ENCODE data around the gene SMIM23. TPM values are rescaled to one million over a fixed set of nuclear protein-coding genes. Genes with fewer than 3 reads are reported as not detected.

The SMIM23 gene
- total RNA-seq, 1 experiment from 2014 or later, result not detected

GRCh38 chr5:171798418-171798817 lies 12.8 kb downstream of the SMIM23 start:
- no peaks in the 10 kb centered on the region for H3K9me3 ChIP-seq (ENCODE audit: control insufficient read depth, insufficient read depth, low read depth, low read length)
- ChIA-PET CTCF (no interaction called here), POLR2A (no interaction called here)
- no peaks in the 10 kb centered on the region for H3K36me3 ChIP-seq (ENCODE audit: control insufficient read depth, insufficient read depth, low read length)
- DNase-seq (ENCODE audit: low read depth, low spot score) (no peak), ATAC-seq (no peak)
- in situ Hi-C loops (cut with HindIII; ENCODE audit: low pct_unique_long_range_greater_than_20kb, low sequenced_read_pairs) (no loop called here), intact Hi-C loops (cut with micrococcal nuclease; ENCODE audit: unreplicated experiment) (no loop called here)
- no peak overlapping the region for H3K27ac ChIP-seq (ENCODE audit: low read length)
- TF ChIP-seq POLR2AphosphoS5 (IDR thresholded peaks at IDR 0.05; ENCODE audit: low read depth, low read length) (no peak), TCF7L2 (IDR thresholded peaks at IDR 0.05; ENCODE audit: low read depth, low read length) (no peak), CTCF (IDR thresholded peaks at IDR 0.05) (no peak), REST (IDR thresholded peaks at IDR 0.05; ENCODE audit: insufficient read depth in 1 of 2, low read depth in 2 of 2, low read length in 1 of 2) (no peak), SIN3A (IDR thresholded peaks at IDR 0.05; ENCODE audit: borderline replicate concordance, insufficient read depth, low read depth, low read length) (no peak)
- no TSS peak for BruUV-seq (replicated peaks)
- no peak overlapping the region for H3K4me3 ChIP-seq (ENCODE audit: low read depth in 2 of 2, low read length in 2 of 2)
- peaks cover 8% of the 10 kb centered on the region; the same call in 1 of the 2 replicates for H3K27me3 ChIP-seq (ENCODE audit: control insufficient read depth, insufficient read depth, low read length)
- H3K4me1 ChIP-seq (ENCODE audit: control insufficient read depth, insufficient read depth, low read length), result no peaks in the 10 kb centered on the region

- BruUV-seq (replicated peaks), result no TSS peak
- Histone ChIP-seq H3K27ac (ENCODE audit: low read length) (no peak overlapping the region), H3K4me3 (ENCODE audit: low read depth in 2 of 2, low read length in 2 of 2) (no peak overlapping the region), H3K9me3 (ENCODE audit: control insufficient read depth, insufficient read depth, low read depth, low read length) (no peaks in the 10 kb centered on the region), H3K27me3 (ENCODE audit: control insufficient read depth, insufficient read depth, low read length) (peaks cover 15% of the 10 kb centered on the region), H3K4me1 (ENCODE audit: control insufficient read depth, insufficient read depth, low read length) (no peaks in the 10 kb centered on the region), H3K36me3 (ENCODE audit: control insufficient read depth, insufficient read depth, low read length) (no peaks in the 10 kb centered on the region)
- intact Hi-C loops (cut with micrococcal nuclease; ENCODE audit: unreplicated experiment) (no loop called here), in situ Hi-C loops (cut with HindIII; ENCODE audit: low pct_unique_long_range_greater_than_20kb, low sequenced_read_pairs) (no loop called here)
- ATAC-seq (no peak), DNase-seq (ENCODE audit: low read depth, low spot score) (no peak)
- ChIA-PET CTCF (no interaction called here), POLR2A (interaction anchor here (0.6 kb wide), 1 partner anchor 333 kb away, joined by 4 read pairs; no protein-coding TSS in a partner anchor)
- TF ChIP-seq SIN3A (IDR thresholded peaks at IDR 0.05; ENCODE audit: borderline replicate concordance, insufficient read depth, low read depth, low read length) (no peak), REST (IDR thresholded peaks at IDR 0.05; ENCODE audit: insufficient read depth in 1 of 2, low read depth in 2 of 2, low read length in 1 of 2) (no peak), POLR2AphosphoS5 (IDR thresholded peaks at IDR 0.05; ENCODE audit: low read depth, low read length) (no peak), TCF7L2 (IDR thresholded peaks at IDR 0.05; ENCODE audit: low read depth, low read length) (no peak), CTCF (IDR thresholded peaks at IDR 0.05) (no peak)
Measured at GRCh38 chr5:171801839-171802238, 16.2 kb downstream of the SMIM23 start.
